Ishikawa (cell line): Measurements from ENCODE around the gene SLC8A1.

Source experiments
- CEBPB ChIP-seq: IDR thresholded peaks from 2 replicates; pipeline ENCODE4 v1.6.1; 2012
- CREB1 ChIP-seq: IDR thresholded peaks from 2 replicates; pipeline ENCODE4 v1.6.1; 2012; ENCODE audit warnings: low read depth
- EGR1 ChIP-seq: IDR thresholded peaks from 2 replicates; pipeline ENCODE4 v1.6.1; 2012
- EP300 ChIP-seq: IDR thresholded peaks from 2 replicates; pipeline ENCODE4 v1.6.1; 2012; ENCODE audit warnings: borderline replicate concordance
- FOXM1 ChIP-seq: IDR thresholded peaks from 2 replicates; pipeline ENCODE4 v1.6.1; 2012; ENCODE audit warnings: low read depth, borderline replicate concordance
- MAX ChIP-seq: IDR thresholded peaks from 2 replicates; pipeline ENCODE4 v1.6.1; 2012
- NFIC ChIP-seq: IDR thresholded peaks from 2 replicates; pipeline ENCODE4 v1.6.1; 2012
- RAD21 ChIP-seq: IDR thresholded peaks from 2 replicates; pipeline ENCODE4 v1.6.1; 2012; ENCODE audit warnings: low read depth
- TAF1 ChIP-seq: IDR thresholded peaks from 2 replicates; pipeline ENCODE4 v1.6.1; 2012; ENCODE audit warnings: low read depth, mild to moderate bottlenecking
- TCF12 ChIP-seq: IDR thresholded peaks from 2 replicates; pipeline ENCODE4 v1.6.1; 2012; ENCODE audit warnings: low read depth
- TEAD4 ChIP-seq: IDR thresholded peaks from 2 replicates; pipeline ENCODE4 v1.6.1; 2012
- USF1 ChIP-seq: IDR thresholded peaks from 2 replicates; pipeline ENCODE4 v1.6.1; 2012
- YY1 ChIP-seq: IDR thresholded peaks from 2 replicates; pipeline ENCODE4 v1.6.1; 2012; ENCODE audit warnings: low read depth
- TF ChIP-seq, protein P1 (sequence below): IDR thresholded peaks from 2 replicates; pipeline ENCODE4 v1.6.1; 2012; ENCODE audit warnings: low read depth, mild to moderate bottlenecking

GRCh38 chr2:40123326-40123725 lies 328.6 kb downstream of the SLC8A1 start:
- no peak for TF ChIP-seq EP300
- TF ChIP-seq NFIC: no peak
- TF ChIP-seq RAD21: no peak
- TF ChIP-seq CREB1: no peak
- no peak for TF ChIP-seq EGR1
- no peak for TF ChIP-seq TAF1
- TF ChIP-seq, protein P1, sequence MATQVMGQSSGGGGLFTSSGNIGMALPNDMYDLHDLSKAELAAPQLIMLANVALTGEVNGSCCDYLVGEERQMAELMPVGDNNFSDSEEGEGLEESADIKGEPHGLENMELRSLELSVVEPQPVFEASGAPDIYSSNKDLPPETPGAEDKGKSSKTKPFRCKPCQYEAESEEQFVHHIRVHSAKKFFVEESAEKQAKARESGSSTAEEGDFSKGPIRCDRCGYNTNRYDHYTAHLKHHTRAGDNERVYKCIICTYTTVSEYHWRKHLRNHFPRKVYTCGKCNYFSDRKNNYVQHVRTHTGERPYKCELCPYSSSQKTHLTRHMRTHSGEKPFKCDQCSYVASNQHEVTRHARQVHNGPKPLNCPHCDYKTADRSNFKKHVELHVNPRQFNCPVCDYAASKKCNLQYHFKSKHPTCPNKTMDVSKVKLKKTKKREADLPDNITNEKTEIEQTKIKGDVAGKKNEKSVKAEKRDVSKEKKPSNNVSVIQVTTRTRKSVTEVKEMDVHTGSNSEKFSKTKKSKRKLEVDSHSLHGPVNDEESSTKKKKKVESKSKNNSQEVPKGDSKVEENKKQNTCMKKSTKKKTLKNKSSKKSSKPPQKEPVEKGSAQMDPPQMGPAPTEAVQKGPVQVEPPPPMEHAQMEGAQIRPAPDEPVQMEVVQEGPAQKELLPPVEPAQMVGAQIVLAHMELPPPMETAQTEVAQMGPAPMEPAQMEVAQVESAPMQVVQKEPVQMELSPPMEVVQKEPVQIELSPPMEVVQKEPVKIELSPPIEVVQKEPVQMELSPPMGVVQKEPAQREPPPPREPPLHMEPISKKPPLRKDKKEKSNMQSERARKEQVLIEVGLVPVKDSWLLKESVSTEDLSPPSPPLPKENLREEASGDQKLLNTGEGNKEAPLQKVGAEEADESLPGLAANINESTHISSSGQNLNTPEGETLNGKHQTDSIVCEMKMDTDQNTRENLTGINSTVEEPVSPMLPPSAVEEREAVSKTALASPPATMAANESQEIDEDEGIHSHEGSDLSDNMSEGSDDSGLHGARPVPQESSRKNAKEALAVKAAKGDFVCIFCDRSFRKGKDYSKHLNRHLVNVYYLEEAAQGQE: no peak
- TF ChIP-seq TEAD4: no peak
- TF ChIP-seq YY1: no peak
- no peak for TF ChIP-seq USF1
- no peak for TF ChIP-seq MAX
- no peak for TF ChIP-seq TCF12
- TF ChIP-seq FOXM1: no peak
- TF ChIP-seq CEBPB: no peak
